Liver (tissue), 9 donors: ENCODE measurements around the gene C1QL1. TPM values are rescaled to one million over a fixed set of nuclear protein-coding genes. Genes with fewer than 3 reads are reported as not detected.

Experiments used
- DNase-seq: peaks from one replicate; pipeline ENCODE4 v3.0.0-alpha.2; 2017; ENCODE audit warnings: low spot score
- H3K27ac ChIP-seq, 2 donors: one replicate each; pipeline ENCODE4 v1.7.0; 2013; ENCODE audit warnings: inconsistent platforms in 2 of 2, low read length in 2 of 2, control low read depth in 1 of 2, low read depth in 1 of 2, mild to moderate bottlenecking in 1 of 2
- H3K27me3 ChIP-seq, 4 donors: one replicate each; pipeline versions ENCODE4 v1.6.1 to v1.7.0; 2013; ENCODE audit warnings: low read length in 3 of 4, inconsistent platforms in 1 of 4, mild to moderate bottlenecking in 1 of 4, moderate library complexity in 1 of 4; ENCODE audit not compliant: control insufficient read depth in 4 of 4, insufficient read depth in 4 of 4
- H3K36me3 ChIP-seq, 4 donors: one replicate each; pipeline versions ENCODE4 v1.6.1 to v1.7.0; 2013; ENCODE audit warnings: low read length in 3 of 4, mild to moderate bottlenecking in 3 of 4, low read depth in 1 of 4, moderate library complexity in 1 of 4; ENCODE audit not compliant: control insufficient read depth in 4 of 4, insufficient read depth in 3 of 4
- H3K4me1 ChIP-seq, 4 donors: one replicate each; pipeline versions ENCODE4 v1.6.1 to v1.7.0; 2013; ENCODE audit warnings: low read length in 3 of 4, mild to moderate bottlenecking in 3 of 4, moderate library complexity in 1 of 4; ENCODE audit not compliant: control insufficient read depth in 4 of 4, insufficient read depth in 4 of 4
- H3K4me3 ChIP-seq, 3 donors: one replicate each; pipeline versions ENCODE4 v1.6.1 to v1.7.0; 2013; ENCODE audit warnings: low read length in 3 of 3, control low read depth in 1 of 3, low read depth in 1 of 3, mild to moderate bottlenecking in 1 of 3
- H3K9ac ChIP-seq, 2 donors: one replicate each; pipeline ENCODE4 v1.7.0; 2013; ENCODE audit warnings: low read length in 2 of 2, mild to moderate bottlenecking in 2 of 2, moderate library complexity in 2 of 2, control low read depth in 1 of 2, low read depth in 1 of 2
- H3K9me3 ChIP-seq, 4 donors: one replicate each; pipeline versions ENCODE4 v1.6.1 to v1.7.0; 2013; ENCODE audit warnings: low read length in 3 of 4; ENCODE audit not compliant: control insufficient read depth in 4 of 4
- ATF3 ChIP-seq: IDR thresholded peaks from 2 replicates; pipeline ENCODE4 v1.6.1; 2016; ENCODE audit warnings: antibody characterized with exemption
- EGR1 ChIP-seq, 2 donors: IDR thresholded peaks; 2 replicates each; pipeline ENCODE4 v1.6.1; 2016 to 2018; ENCODE audit warnings: antibody characterized with exemption in 2 of 2, low read depth in 2 of 2
- FOXA1 ChIP-seq: IDR thresholded peaks from 2 replicates; pipeline ENCODE4 v1.6.1; 2016; ENCODE audit warnings: antibody characterized with exemption
- FOXA2 ChIP-seq: IDR thresholded peaks from 2 replicates; pipeline ENCODE4 v1.6.1; 2016; ENCODE audit warnings: antibody characterized with exemption
- GABPA ChIP-seq, 2 donors: IDR thresholded peaks in 1 of 2; conservative IDR thresholded peaks in 1 of 2; 2 replicates each; pipeline ENCODE4 v1.6.1; 2016; ENCODE audit warnings: antibody characterized with exemption in 2 of 2, mild to moderate bottlenecking in 1 of 2, moderate library complexity in 1 of 2
- HNF4A ChIP-seq, 2 donors: conservative IDR thresholded peaks; 2 replicates each; pipeline ENCODE4 v1.6.1; 2016; ENCODE audit warnings: antibody characterized with exemption in 2 of 2, mild to moderate bottlenecking in 2 of 2
- HNF4G ChIP-seq: IDR thresholded peaks from 2 replicates; pipeline ENCODE4 v1.6.1; 2016; ENCODE audit warnings: antibody characterized with exemption
- JUND ChIP-seq, 2 donors: IDR thresholded peaks; 2 replicates each; pipeline ENCODE4 v1.6.1; 2016; ENCODE audit warnings: antibody characterized with exemption in 2 of 2
- NR2F2 ChIP-seq: IDR thresholded peaks from 2 replicates; pipeline ENCODE4 v1.6.1; 2016; ENCODE audit warnings: antibody characterized with exemption
- RAD21 ChIP-seq, 2 donors: IDR thresholded peaks; 2 replicates each; pipeline ENCODE4 v1.6.1; 2016; ENCODE audit warnings: antibody characterized with exemption in 2 of 2, mild to moderate bottlenecking in 2 of 2
- RXRA ChIP-seq, 2 donors: IDR thresholded peaks; 2 replicates each; pipeline ENCODE4 v1.6.1; 2017 to 2018; ENCODE audit warnings: antibody characterized with exemption in 2 of 2, mild to moderate bottlenecking in 1 of 2
- SP1 ChIP-seq: IDR thresholded peaks from 2 replicates; pipeline ENCODE4 v1.6.1; 2018; ENCODE audit warnings: antibody characterized with exemption, mild to moderate bottlenecking
- TAF1 ChIP-seq: conservative IDR thresholded peaks from 2 replicates; pipeline ENCODE4 v1.6.1; 2016; ENCODE audit warnings: antibody characterized with exemption, mild to moderate bottlenecking
- YY1 ChIP-seq: IDR thresholded peaks from 2 replicates; pipeline ENCODE4 v1.6.1; 2016; ENCODE audit warnings: antibody characterized with exemption, mild to moderate bottlenecking
- WGBS: extraction: QIAGEN DNeasy Blood & Tissue Kit; methylation state at CpG from one replicate; pipeline ENCODE4 v1.1.7; 2013; 5-methylcytosine and 5-hydroxymethylcytosine counted together
- polyA plus RNA-seq, 2 donors: library from polyadenylated mRNA; stranded (reverse) in 1 of 2; unstranded in 1 of 2; fragments of 200-250 nt in 1 of 2; fragments of >200 nt in 1 of 2; fragmentation: Nextera tagmentation in 1 of 2; extraction: Ambion mirVana in 1 of 2; gene quantifications; one replicate each; pipeline versions ENCODE4 v1.2.1 to v1.2.3, GENCODE V29; 2013 to 2015
- total RNA-seq, 2 donors: library from RNA; depleted of rRNA; stranded (reverse); fragments of >200 nt; gene quantifications; one replicate each; pipeline ENCODE4 v1.2.3, GENCODE V29; 2014
- TF ChIP-seq, protein P1 (sequence below): IDR thresholded peaks from 2 replicates; pipeline ENCODE4 v1.6.1; 2016; ENCODE audit warnings: antibody characterized with exemption
- TF ChIP-seq, protein P2 (sequence below): IDR thresholded peaks from 2 replicates; pipeline ENCODE4 v1.6.1; 2016; ENCODE audit warnings: antibody characterized with exemption, mild to moderate bottlenecking
- TF ChIP-seq, protein P3 (sequence below): fragments of 150-350 bp; IDR thresholded peaks from 2 replicates; pipeline ENCODE4 v1.5.1; 2017; ENCODE audit warnings: improper control_type of control experiment, low read depth, low read length; ENCODE audit not compliant: missing input control
- TF ChIP-seq, protein P4 (sequence below): IDR thresholded peaks from 2 replicates; pipeline ENCODE4 v1.6.1; 2016; ENCODE audit warnings: antibody characterized with exemption
- donor health status: healthy.
- donor health status: healthy.
- donor health status: healthy.
- donor health status: healthy.
- donor health status: healthy.

C1QL1 gene
- total and polyA plus RNA-seq, 4 donors: 0.17 to 0.57 (median 0.23) TPM; not detected in 1

DNA sequence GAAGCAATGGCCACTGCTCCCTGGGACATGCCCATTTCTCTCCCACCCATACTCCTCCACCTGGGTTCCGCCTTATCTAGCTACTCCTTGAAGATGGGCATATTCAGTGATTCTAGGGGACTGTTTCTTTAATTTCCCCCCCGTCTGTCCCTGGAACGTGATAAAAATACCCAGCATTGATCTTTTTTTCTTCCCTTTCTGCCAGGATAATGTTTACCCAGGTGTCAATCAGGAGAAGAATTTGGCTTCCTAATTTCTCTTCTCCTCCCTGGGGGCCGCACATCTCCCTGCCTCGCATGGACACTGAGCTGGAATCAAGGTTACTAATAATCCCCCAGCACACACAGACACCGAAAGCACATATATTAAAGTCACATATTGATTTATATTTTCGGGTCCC, 48.1 kb upstream of the C1QL1 start:
- Histone ChIP-seq H3K4me3 (no peak overlapping the region), H3K9ac (no peak overlapping the region), H3K36me3 (no peaks in the 10 kb centered on the region), H3K27ac (no peak overlapping the region), H3K9me3 (no peaks in the 10 kb centered on the region), H3K4me1 (peaks cover 10 to 35% (median 25%) of the 10 kb centered on the region in 4 donors), H3K27me3 (no peaks in the 10 kb centered on the region)
- no peak for DNase-seq
- no peak for TF ChIP-seq RXRA (IDR thresholded peaks at IDR 0.05)
- TF ChIP-seq, protein P1, sequence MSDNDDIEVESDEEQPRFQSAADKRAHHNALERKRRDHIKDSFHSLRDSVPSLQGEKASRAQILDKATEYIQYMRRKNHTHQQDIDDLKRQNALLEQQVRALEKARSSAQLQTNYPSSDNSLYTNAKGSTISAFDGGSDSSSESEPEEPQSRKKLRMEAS: no peak
- no peak for TF ChIP-seq SP1
- TF ChIP-seq HNF4A (conservative IDR thresholded peaks at IDR 0.05): peak in 1 of 2 donors; percentile 12
- no peak for TF ChIP-seq TAF1
- peak in 1 of 2 donors; percentile 7 for TF ChIP-seq RAD21 (IDR thresholded peaks at IDR 0.05)
- TF ChIP-seq, protein P2, sequence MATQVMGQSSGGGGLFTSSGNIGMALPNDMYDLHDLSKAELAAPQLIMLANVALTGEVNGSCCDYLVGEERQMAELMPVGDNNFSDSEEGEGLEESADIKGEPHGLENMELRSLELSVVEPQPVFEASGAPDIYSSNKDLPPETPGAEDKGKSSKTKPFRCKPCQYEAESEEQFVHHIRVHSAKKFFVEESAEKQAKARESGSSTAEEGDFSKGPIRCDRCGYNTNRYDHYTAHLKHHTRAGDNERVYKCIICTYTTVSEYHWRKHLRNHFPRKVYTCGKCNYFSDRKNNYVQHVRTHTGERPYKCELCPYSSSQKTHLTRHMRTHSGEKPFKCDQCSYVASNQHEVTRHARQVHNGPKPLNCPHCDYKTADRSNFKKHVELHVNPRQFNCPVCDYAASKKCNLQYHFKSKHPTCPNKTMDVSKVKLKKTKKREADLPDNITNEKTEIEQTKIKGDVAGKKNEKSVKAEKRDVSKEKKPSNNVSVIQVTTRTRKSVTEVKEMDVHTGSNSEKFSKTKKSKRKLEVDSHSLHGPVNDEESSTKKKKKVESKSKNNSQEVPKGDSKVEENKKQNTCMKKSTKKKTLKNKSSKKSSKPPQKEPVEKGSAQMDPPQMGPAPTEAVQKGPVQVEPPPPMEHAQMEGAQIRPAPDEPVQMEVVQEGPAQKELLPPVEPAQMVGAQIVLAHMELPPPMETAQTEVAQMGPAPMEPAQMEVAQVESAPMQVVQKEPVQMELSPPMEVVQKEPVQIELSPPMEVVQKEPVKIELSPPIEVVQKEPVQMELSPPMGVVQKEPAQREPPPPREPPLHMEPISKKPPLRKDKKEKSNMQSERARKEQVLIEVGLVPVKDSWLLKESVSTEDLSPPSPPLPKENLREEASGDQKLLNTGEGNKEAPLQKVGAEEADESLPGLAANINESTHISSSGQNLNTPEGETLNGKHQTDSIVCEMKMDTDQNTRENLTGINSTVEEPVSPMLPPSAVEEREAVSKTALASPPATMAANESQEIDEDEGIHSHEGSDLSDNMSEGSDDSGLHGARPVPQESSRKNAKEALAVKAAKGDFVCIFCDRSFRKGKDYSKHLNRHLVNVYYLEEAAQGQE: no peak
- TF ChIP-seq JUND (IDR thresholded peaks at IDR 0.05): no peak
- TF ChIP-seq NR2F2: no peak
- no peak for TF ChIP-seq GABPA (IDR thresholded peaks at IDR 0.05 in 1 of 2, conservative IDR thresholded peaks at IDR 0.05 in 1 of 2)
- 30% methylated on average over 7 of the region's 7 CpGs for WGBS

GRCh38 chr17:45013021-45013997, 45.2 kb upstream of the C1QL1 start:
- no peaks in the 10 kb centered on the region for H3K9me3 ChIP-seq
- no peak overlapping the region for H3K9ac ChIP-seq
- no peak for DNase-seq
- TF ChIP-seq, protein P3, sequence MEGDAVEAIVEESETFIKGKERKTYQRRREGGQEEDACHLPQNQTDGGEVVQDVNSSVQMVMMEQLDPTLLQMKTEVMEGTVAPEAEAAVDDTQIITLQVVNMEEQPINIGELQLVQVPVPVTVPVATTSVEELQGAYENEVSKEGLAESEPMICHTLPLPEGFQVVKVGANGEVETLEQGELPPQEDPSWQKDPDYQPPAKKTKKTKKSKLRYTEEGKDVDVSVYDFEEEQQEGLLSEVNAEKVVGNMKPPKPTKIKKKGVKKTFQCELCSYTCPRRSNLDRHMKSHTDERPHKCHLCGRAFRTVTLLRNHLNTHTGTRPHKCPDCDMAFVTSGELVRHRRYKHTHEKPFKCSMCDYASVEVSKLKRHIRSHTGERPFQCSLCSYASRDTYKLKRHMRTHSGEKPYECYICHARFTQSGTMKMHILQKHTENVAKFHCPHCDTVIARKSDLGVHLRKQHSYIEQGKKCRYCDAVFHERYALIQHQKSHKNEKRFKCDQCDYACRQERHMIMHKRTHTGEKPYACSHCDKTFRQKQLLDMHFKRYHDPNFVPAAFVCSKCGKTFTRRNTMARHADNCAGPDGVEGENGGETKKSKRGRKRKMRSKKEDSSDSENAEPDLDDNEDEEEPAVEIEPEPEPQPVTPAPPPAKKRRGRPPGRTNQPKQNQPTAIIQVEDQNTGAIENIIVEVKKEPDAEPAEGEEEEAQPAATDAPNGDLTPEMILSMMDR: no peak
- TF ChIP-seq, protein P2: no peak
- TF ChIP-seq NR2F2 (no peak), FOXA1 (no peak), JUND (IDR thresholded peaks at IDR 0.05) (no peak), GABPA (IDR thresholded peaks at IDR 0.05 in 1 of 2, conservative IDR thresholded peaks at IDR 0.05 in 1 of 2) (no peak), ATF3 (no peak), RXRA (IDR thresholded peaks at IDR 0.05) (no peak), RAD21 (IDR thresholded peaks at IDR 0.05) (no peak), YY1 (no peak), TAF1 (no peak), EGR1 (IDR thresholded peaks at IDR 0.05; ENCODE audit: low read depth in 2 of 2) (no peak), FOXA2 (no peak), HNF4G (no peak), HNF4A (conservative IDR thresholded peaks at IDR 0.05) (no peak), SP1 (no peak)
- TF ChIP-seq, protein P1: no peak
- TF ChIP-seq, protein P4, sequence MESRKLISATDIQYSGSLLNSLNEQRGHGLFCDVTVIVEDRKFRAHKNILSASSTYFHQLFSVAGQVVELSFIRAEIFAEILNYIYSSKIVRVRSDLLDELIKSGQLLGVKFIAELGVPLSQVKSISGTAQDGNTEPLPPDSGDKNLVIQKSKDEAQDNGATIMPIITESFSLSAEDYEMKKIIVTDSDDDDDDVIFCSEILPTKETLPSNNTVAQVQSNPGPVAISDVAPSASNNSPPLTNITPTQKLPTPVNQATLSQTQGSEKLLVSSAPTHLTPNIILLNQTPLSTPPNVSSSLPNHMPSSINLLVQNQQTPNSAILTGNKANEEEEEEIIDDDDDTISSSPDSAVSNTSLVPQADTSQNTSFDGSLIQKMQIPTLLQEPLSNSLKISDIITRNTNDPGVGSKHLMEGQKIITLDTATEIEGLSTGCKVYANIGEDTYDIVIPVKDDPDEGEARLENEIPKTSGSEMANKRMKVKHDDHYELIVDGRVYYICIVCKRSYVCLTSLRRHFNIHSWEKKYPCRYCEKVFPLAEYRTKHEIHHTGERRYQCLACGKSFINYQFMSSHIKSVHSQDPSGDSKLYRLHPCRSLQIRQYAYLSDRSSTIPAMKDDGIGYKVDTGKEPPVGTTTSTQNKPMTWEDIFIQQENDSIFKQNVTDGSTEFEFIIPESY: no peak
- no peak overlapping the region for H3K4me3 ChIP-seq
- no peaks in the 10 kb centered on the region for H3K27me3 ChIP-seq
- H3K27ac ChIP-seq: no peak overlapping the region
- WGBS: 87% methylated on average over 17 of the region's 17 CpGs
- no peaks in the 10 kb centered on the region for H3K36me3 ChIP-seq
- peaks cover 0 to 16% (median 13%) of the 10 kb centered on the region in 4 donors for H3K4me1 ChIP-seq
